22Rv1 (cell line): ENCODE results near the gene CHTF18.

Experiments
- ZFX ChIP-seq: fragments of 450-650 bp; IDR thresholded peaks from 2 replicates; pipeline ENCODE4 v1.6.1; 2017; ENCODE audit warnings: antibody characterized with exemption, borderline replicate concordance
- TF ChIP-seq, protein P1 (sequence below): fragments of 450-650 bp; IDR thresholded peaks from 2 replicates; pipeline ENCODE4 v1.5.1; 2017; ENCODE audit warnings: mild to moderate bottlenecking

DNA sequence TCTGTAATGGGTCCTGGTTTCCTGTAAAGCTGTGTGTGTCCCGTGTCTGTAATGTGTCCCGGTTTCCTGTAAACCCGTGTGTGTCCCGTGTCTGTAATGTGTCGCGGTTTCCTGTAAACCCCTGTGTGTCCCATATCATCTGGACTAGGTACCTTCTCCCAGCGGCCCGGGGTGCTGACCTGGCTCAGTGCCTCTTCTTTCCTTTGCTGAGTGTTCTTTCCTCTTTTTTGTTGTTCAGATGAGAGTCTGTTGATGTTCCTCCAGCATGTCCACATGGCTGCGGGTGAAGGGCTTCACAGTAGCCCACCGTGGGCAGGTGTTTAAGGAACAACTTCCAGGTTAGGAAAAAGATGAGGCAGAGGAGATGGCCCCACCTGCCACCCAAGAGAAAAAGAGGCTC, 58.7 kb downstream of the CHTF18 start:
- TF ChIP-seq, protein P1, sequence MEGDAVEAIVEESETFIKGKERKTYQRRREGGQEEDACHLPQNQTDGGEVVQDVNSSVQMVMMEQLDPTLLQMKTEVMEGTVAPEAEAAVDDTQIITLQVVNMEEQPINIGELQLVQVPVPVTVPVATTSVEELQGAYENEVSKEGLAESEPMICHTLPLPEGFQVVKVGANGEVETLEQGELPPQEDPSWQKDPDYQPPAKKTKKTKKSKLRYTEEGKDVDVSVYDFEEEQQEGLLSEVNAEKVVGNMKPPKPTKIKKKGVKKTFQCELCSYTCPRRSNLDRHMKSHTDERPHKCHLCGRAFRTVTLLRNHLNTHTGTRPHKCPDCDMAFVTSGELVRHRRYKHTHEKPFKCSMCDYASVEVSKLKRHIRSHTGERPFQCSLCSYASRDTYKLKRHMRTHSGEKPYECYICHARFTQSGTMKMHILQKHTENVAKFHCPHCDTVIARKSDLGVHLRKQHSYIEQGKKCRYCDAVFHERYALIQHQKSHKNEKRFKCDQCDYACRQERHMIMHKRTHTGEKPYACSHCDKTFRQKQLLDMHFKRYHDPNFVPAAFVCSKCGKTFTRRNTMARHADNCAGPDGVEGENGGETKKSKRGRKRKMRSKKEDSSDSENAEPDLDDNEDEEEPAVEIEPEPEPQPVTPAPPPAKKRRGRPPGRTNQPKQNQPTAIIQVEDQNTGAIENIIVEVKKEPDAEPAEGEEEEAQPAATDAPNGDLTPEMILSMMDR, result no peak
- TF ChIP-seq ZFX, result no peak
